Epithelial cell of proximal tubule (primary cell): Measurements from ENCODE around the gene DDX39B. TPM values are rescaled to one million over a fixed set of nuclear protein-coding genes. Genes with fewer than 3 reads are reported as not detected.
"Not testable (repeated sequence)": the region's sequence is repeated elsewhere in the genome, so short reads cannot be mapped to it uniquely, and the experiment has no call there.

Experiments used
- DNase-seq: peaks from one replicate; pipeline ENCODE4 v3.0.0-alpha.2; 2011; ENCODE audit warnings: low read depth
- H3K4me3 ChIP-seq: 2 replicates; pipeline ENCODE4 v1.5.1; 2011; ENCODE audit warnings: low read depth, mild to moderate bottlenecking, low read length
- CTCF ChIP-seq: conservative IDR thresholded peaks from 2 replicates; pipeline ENCODE4 v1.5.1; 2012; ENCODE audit warnings: low read depth, mild to moderate bottlenecking, low read length
- total RNA-seq: library from RNA; depleted of rRNA; stranded (reverse); fragments of >200 nt; gene quantifications from 2 replicates; pipeline ENCODE4 v1.2.3, GENCODE V29; 2015

DDX39B gene
- total RNA-seq, 1 donor from 2014 or later = 304 TPM

GRCh38 chr6:31525932-31526591, 15.7 kb downstream of the DDX39B start:
- no peak overlapping the region for H3K4me3 ChIP-seq
- DNase-seq = no peak
- TF ChIP-seq CTCF = no peak

DNA sequence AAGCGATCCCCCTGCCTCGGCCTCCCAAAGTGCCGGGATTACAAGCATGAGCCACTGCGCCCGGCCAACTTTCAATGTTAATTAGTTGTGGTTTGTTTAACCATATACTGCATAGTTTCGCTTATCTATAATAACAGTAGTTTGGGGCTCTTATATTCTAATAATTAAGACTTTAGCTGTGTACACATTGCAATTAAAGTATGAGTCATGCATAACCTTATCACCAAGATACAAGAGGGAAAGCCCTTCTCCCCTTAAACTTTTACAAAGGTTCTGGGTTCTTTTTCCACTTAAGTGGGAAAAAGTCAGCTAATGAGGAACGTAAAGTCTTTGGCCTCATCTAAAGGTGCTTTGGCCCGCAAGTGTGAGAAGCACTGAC, 16.3 kb downstream of the DDX39B start:
- no peak for DNase-seq
- TF ChIP-seq CTCF = no peak
- H3K4me3 ChIP-seq = no peak overlapping the region

GRCh38 chr6:31521835-31522234, 20.0 kb downstream of the DDX39B start:
- TF ChIP-seq CTCF = no peak
- no peak for DNase-seq
- H3K4me3 ChIP-seq = no peak overlapping the region

DNA sequence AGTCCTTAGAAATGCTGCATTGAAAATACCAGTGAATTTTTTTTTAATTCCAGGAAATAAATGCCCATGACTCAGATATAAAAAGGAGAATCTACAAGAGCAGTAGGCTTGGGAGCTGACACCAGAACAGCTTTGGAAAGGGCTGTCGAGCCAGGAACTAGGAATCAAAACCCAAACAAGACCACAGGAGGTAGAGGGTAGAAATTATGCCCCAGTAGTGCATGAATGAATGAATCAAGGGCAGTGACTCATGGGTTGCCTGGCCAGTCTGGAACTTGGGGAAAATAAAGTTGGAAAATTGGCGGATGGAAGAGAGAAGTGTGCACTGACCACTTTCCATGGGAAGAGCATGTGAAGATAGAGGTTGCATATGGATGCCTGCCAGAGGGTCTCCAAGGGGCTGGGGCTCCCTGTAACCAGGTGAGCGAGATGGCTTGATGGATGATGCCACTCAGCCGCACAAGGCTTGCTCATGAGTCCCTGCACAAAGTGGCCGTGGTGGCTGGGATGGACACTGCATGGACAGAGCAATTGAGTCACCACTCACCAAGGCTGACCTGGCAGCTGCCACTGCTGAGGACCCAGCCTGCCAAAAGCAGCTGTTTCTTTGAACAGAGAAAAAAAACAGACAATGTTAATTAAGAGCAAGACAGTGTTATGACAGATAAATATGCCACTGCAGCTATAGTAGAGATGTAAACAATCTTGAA, 28.2 kb downstream of the DDX39B start:
- no peak for DNase-seq
- no peak overlapping the region for H3K4me3 ChIP-seq
- no peak for TF ChIP-seq CTCF

DNA sequence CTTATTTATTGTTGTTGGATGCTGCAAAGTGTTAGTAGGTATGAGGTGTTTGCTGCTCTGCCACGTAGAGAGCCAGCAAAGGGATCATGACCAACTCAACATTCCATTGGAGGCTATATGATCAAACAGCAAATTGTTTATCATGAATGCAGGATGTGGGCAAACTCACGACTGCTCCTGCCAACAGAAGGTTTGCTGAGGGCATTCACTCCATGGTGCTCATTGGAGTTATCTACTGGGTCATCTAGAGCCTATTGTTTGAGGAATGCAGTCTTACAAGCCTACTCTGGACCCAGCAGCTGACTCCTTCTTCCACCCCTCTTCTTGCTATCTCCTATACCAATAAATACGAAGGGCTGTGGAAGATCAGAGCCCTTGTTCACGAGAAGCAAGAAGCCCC, 31.8 kb downstream of the DDX39B start:
- no peak for TF ChIP-seq CTCF
- DNase-seq = no peak

GRCh38 chr6:31509036-31509435, 32.8 kb downstream of the DDX39B start:
- not testable (repeated sequence) for DNase-seq, H3K4me3 ChIP-seq

More for the DNA sequence above, 31.8 kb downstream of the DDX39B start:
- no peak overlapping the region for H3K4me3 ChIP-seq

DNA sequence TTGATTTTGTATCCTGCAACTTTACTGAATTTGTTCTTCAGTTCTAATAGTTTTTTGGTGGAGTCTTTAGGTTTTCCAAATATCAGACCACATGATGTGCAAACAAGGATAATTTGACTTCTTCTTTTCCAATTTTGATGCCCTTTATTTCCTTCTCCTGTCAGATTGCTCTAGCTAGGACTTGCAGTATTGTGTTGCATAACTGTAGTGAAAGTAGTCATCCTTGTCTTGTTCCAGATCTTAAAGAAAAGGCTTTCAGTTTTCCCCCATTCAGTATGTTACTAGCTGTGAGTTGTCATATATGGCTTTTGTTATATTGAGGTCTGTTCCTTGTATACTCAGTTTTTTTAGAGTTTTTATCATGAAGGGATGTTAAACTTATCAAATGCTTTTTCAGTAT, 39.2 kb downstream of the DDX39B start:
- no peak for TF ChIP-seq CTCF
- H3K4me3 ChIP-seq = no peak overlapping the region
- no peak for DNase-seq

- H3K4me3 ChIP-seq, DNase-seq: not testable (repeated sequence)
These were observed 42.2 kb downstream of the DDX39B start for GRCh38 chr6:31499648-31500047.
